GM12878 (cell line): ENCODE data around the gene TOP2A. TPM values are rescaled to one million over a fixed set of nuclear protein-coding genes. Genes with fewer than 3 reads are reported as not detected.

Experiments used
- ATAC-seq: fragments of 200-7000 bp; cut with Tn5 transposase; 3 replicates; pipeline ENCODE4 v1.9.1; 2020; ENCODE audit warnings: mild to moderate bottlenecking, moderate library complexity
- BruUV-seq: library from RNA; stranded (reverse); fragments of 400-500 nt; replicated peaks from 2 replicates; lab custom pipeline; 2021; lab: Mats Ljungman, UMichigan
- CTCF ChIA-PET: fragments of 300-600 bp; sonication (Branson Sonifier 250); formaldehyde crosslinking; extraction: SDS; loops from one replicate; lab custom pipeline; 2021; ENCODE audit warnings: inconsistent platforms; lab: Yijun Ruan, JAX
- POLR2A ChIA-PET: fragments of 350-600 bp; formaldehyde crosslinking; extraction: SDS; loops from one replicate; lab custom pipeline; 2021; ENCODE audit warnings: inconsistent platforms; lab: Charles Lee
- RAD21 ChIA-PET: fragments of 300-600 bp; sonication (Branson Sonifier 250); formaldehyde crosslinking; loops from one replicate; lab custom pipeline; 2023; ENCODE audit warnings: antibody characterized with exemption; ENCODE audit not compliant: unreplicated experiment; lab: Charles Lee
- SMC1A ChIA-PET: fragments of 300-600 bp; sonication (Branson Sonifier 250); formaldehyde crosslinking; loops from one replicate; lab custom pipeline; 2023; ENCODE audit not compliant: unreplicated experiment, uncharacterized antibody; lab: Charles Lee
- DNase-seq: peaks from one replicate; pipeline ENCODE4 v3.0.0-alpha.2; 2011; ENCODE audit warnings: low read depth, low spot score
- FAIRE-seq: peaks from 3 replicates; lab custom pipeline; 2011; peaks lifted over from hg19 to GRCh38; lab: Jason Lieb, UNC
- H2AFZ ChIP-seq: 2 replicates; pipeline ENCODE4 v1.6.0; 2011; ENCODE audit warnings: low read depth, low read length, control low read depth; ENCODE audit not compliant: control insufficient read depth
- H3K27ac ChIP-seq: 2 replicates; pipeline ENCODE4 v1.5.1; 2011; ENCODE audit warnings: control low read depth; ENCODE audit not compliant: control insufficient read depth, insufficient read depth
- H3K27me3 ChIP-seq, 2 experiments: replicated peaks in 1 of 2; 2 replicates each; pipeline versions ENCODE4 v1.6.0 to v1.6.1; 2011; ENCODE audit warnings: low read length in 1 of 2; ENCODE audit not compliant: control insufficient read depth in 2 of 2, insufficient read depth in 2 of 2
- H3K36me3 ChIP-seq, 2 experiments: 2 replicates each; pipeline ENCODE4 v1.5.1; 2011; ENCODE audit warnings: low read length in 1 of 2; ENCODE audit not compliant: control insufficient read depth in 2 of 2, insufficient read depth in 2 of 2
- H3K4me1 ChIP-seq: 2 replicates; pipeline ENCODE4 v1.6.1; 2011; ENCODE audit warnings: mild to moderate bottlenecking, low read length, moderate library complexity, mixed read lengths; ENCODE audit not compliant: control insufficient read depth, insufficient read depth
- H3K4me2 ChIP-seq: 2 replicates; pipeline ENCODE4 v1.6.0; 2011; ENCODE audit warnings: control low read depth; ENCODE audit not compliant: control insufficient read depth, insufficient read depth
- H3K4me3 ChIP-seq: fragments of 200-600 bp; sonication (generic); 2 replicates; pipeline ENCODE4 v1.5.1; 2016
- H3K79me2 ChIP-seq: 2 replicates; pipeline ENCODE4 v1.6.0; 2011; ENCODE audit warnings: low read length; ENCODE audit not compliant: control insufficient read depth, insufficient read depth
- H3K9ac ChIP-seq: 2 replicates; pipeline ENCODE4 v1.8.0; 2011; ENCODE audit warnings: low read length, control low read depth, mixed read lengths; ENCODE audit not compliant: control insufficient read depth, insufficient read depth
- H3K9me3 ChIP-seq: replicated peaks from 3 replicates; pipeline ENCODE4 v1.5.1; 2011; ENCODE audit warnings: mild to moderate bottlenecking, low read length; ENCODE audit not compliant: control insufficient read depth, insufficient read depth
- H4K20me1 ChIP-seq: 2 replicates; pipeline ENCODE4 v1.6.0; 2011; ENCODE audit not compliant: control insufficient read depth, insufficient read depth
- BRCA1 ChIP-seq: IDR thresholded peaks from 2 replicates; pipeline ENCODE4 v1.6.1; 2011; ENCODE audit warnings: low read depth, low read length, improper control_type of control experiment
- EGR1 ChIP-seq, 2 experiments: IDR thresholded peaks; 1 replicate in 1 of 2; 2 replicates in 1 of 2; pipeline ENCODE4 v1.6.1; 2011 to 2012; ENCODE audit warnings: low read depth in 2 of 2, low read length in 2 of 2, borderline replicate concordance in 1 of 2, mild to moderate bottlenecking in 1 of 2, moderate library complexity in 1 of 2
- MXI1 ChIP-seq: fragments of 150-350 bp; IDR thresholded peaks from 2 replicates; pipeline ENCODE4 v1.6.1; 2011; ENCODE audit warnings: low read depth, mild to moderate bottlenecking, inconsistent platforms, low read length, improper control_type of control experiment
- PAX5 ChIP-seq: IDR thresholded peaks from 2 replicates; pipeline ENCODE4 v1.6.1; 2011; ENCODE audit warnings: low read depth, low read length, borderline replicate concordance
- SMAD5 ChIP-seq: IDR thresholded peaks from 2 replicates; pipeline ENCODE4 v1.6.1; 2016; ENCODE audit warnings: antibody characterized with exemption, low read depth
- SMC3 ChIP-seq: IDR thresholded peaks from 2 replicates; pipeline ENCODE4 v1.6.1; 2011; ENCODE audit warnings: low read length, improper control_type of control experiment, borderline replicate concordance
- YBX1 ChIP-seq: fragments of 450-650 bp; IDR thresholded peaks from 2 replicates; pipeline ENCODE4 v1.6.1; 2016; ENCODE audit warnings: antibody characterized with exemption
- WGBS: methylation state at CpG from one replicate; pipeline ENCODE4 v1.1.6; 2016; ENCODE audit warnings: low lambda C conversion rate; ENCODE audit not compliant: insufficient replicate concordance, insufficient coverage; ENCODE audit errors: missing lambda C conversion rate; 5-methylcytosine and 5-hydroxymethylcytosine counted together
- in situ Hi-C: fragments of 300-500 bp; cut with MboI; formaldehyde crosslinking; loops from 9 replicates; pipeline ENCODE4 v1.14.3; 2018; ENCODE audit warnings: mixed read lengths
- intact Hi-C: fragments of 100-400 bp; cut with micrococcal nuclease; formaldehyde crosslinking; loops from one replicate; pipeline ENCODE4 v1.14.2; 2022; ENCODE audit not compliant: unreplicated experiment
- polyA plus RNA-seq, 11 experiments: library from polyadenylated mRNA; depleted of rRNA in 4 of 11; unstranded in 6 of 11; stranded (reverse) in 5 of 11; fragments of >200 nt; fragmentation: Nextera tagmentation in 4 of 11; fragmentation: Illumina TruSeq in 1 of 11; extraction: Ambion mirVana in 4 of 11; extraction: Trizol in 1 of 11; gene quantifications; 1 replicate in 1 of 11; 2 replicates in 10 of 11; pipeline versions ENCODE4 v1.2.1 to v1.2.3, GENCODE V29; 2011 to 2016; ENCODE audit warnings: inconsistent platforms in 2 of 11, missing spikeins in 2 of 11, low read depth in 1 of 11
- total RNA-seq, 4 experiments: library from RNA; depleted of rRNA in 3 of 4; stranded (reverse); fragments of >200 nt in 3 of 4; fragmentation: Illumina TruSeq in 1 of 4; extraction: Trizol in 1 of 4; gene quantifications; 2 replicates each; pipeline versions ENCODE4 v1.2.1 to v1.2.3, GENCODE V29; 2013 to 2021

Gene TOP2A
- total and polyA plus RNA-seq, 10 of the 15 experiments (the other 5 are each of a cell fraction or from before 2014, with no cell fraction given): 117 to 275 (median 232) TPM

GRCh38 chr17:40361925-40362695, 55.6 kb downstream of the TOP2A start:
- Histone ChIP-seq H3K79me2 (no peaks in the 10 kb centered on the region), H3K9me3 (no peaks in the 10 kb centered on the region; the same call in 2 of the 3 replicates), H3K27me3 (peaks cover 0 to 2% of the 10 kb centered on the region in 2 experiments; a peak in 1 of 4 replicates), H3K4me1 (no peaks in the 10 kb centered on the region; the same call in none of the 2 replicates), H3K36me3 (no peaks in the 10 kb centered on the region; a peak in 1 of 4 replicates), H3K27ac (no peak overlapping the region), H2AFZ (peak overlapping the region; percentile 62; the same call in 1 of the 2 replicates), H3K9ac (no peak overlapping the region; the same call in 1 of the 2 replicates), H4K20me1 (no peaks in the 10 kb centered on the region), H3K4me2 (peak overlapping the region; percentile 85), H3K4me3 (peak overlapping the region; percentile 65; the same call in 1 of the 2 replicates)
- no peak for DNase-seq
- ChIA-PET POLR2A (interaction anchor here (0.6 to 2.2 kb wide), 2 partner anchors 84 to 170 kb away, joined by 3 to 5 read pairs; no protein-coding TSS in a partner anchor), CTCF (interaction anchor here (0.6 to 5.9 kb wide), 20 partner anchors 14 to 1301 kb away, joined by 3 to 75 read pairs (median 4); partner anchors contain the start of gene TOP2A), SMC1A (interaction anchor here (0.6 to 4.9 kb wide), 8 partner anchors 36 to 292 kb away, joined by 3 to 38 read pairs (median 4); partner anchors contain the start of gene IGFBP4), RAD21 (interaction anchor here (0.6 to 3.5 kb wide), 13 partner anchors 10 to 263 kb away, joined by 3 to 29 read pairs (median 3); partner anchors contain the start of gene IGFBP4)
- WGBS: 64% methylated on average over 24 of the region's 24 CpGs
- ATAC-seq: peak; percentile 21
- FAIRE-seq: no peak
- in situ Hi-C loops: no loop called here
- intact Hi-C loops: loop anchor here (5.0 kb wide), 2 partner anchors 80 to 185 kb away; partner anchors contain the start of gene IGFBP4
- TF ChIP-seq SMC3 (no peak), MXI1 (0 out of 2 replicates have a peak, but pooled peaks have one; percentile 1), YBX1 (no peak), SMAD5 (no peak), EGR1 (IDR thresholded peaks at IDR 0.05; ENCODE audit: borderline replicate concordance in 1 of 2, low read depth in 2 of 2, low read length in 2 of 2) (no peak), PAX5 (no peak), BRCA1 (no peak)
- no TSS peak for BruUV-seq
